ENCODE measurements around the gene LILRA2.

The LILRA2 gene

GRCh38 chr19:54573330-54573872, at the start of gene LILRA2:
LILRA2 (plus strand) TSS chr19:54573790; CDS start chr19:54573879, 89 bp downstream.
- Histone ChIP-seq H3K27me3 (no peaks in the 10 kb centered on the region), H3K4me1 (ENCODE audit: control insufficient read depth in 1 of 2, insufficient read depth in 1 of 2, low read depth in 1 of 2, low read length in 1 of 2) (peaks cover 62 to 63% of the 10 kb centered on the region in 2 experiments), H3K27ac (peak within 1 kb of the TSS; percentile 99), H3K36me3 (peaks cover 43% of the 10 kb centered on the region), H3K9me3 (no peaks in the 10 kb centered on the region), H3K4me3 (ENCODE audit: low read depth in 1 of 2, low read length in 1 of 2) (peak within 1 kb of the TSS; percentile 78 to 89)
- TF ChIP-seq CTCF (IDR thresholded peaks at IDR 0.05), result no peak

- Histone ChIP-seq H3K27me3 (peaks cover 78% of the 10 kb centered on the region), H3K9me3 (no peaks in the 10 kb centered on the region), H3K4me3 (ENCODE audit: low read depth in 1 of 2, low read length in 1 of 2) (no peak overlapping the region), H3K36me3 (no peaks in the 10 kb centered on the region), H3K27ac (no peak overlapping the region), H3K4me1 (ENCODE audit: control insufficient read depth in 1 of 2, insufficient read depth in 1 of 2, low read depth in 1 of 2, low read length in 1 of 2) (peaks cover 3 to 6% of the 10 kb centered on the region in 2 experiments)
- TF ChIP-seq CTCF (IDR thresholded peaks at IDR 0.05), result no peak
Observed at GRCh38 chr19:54525636-54526035, 48.0 kb upstream of the LILRA2 start.

- TF ChIP-seq CTCF (IDR thresholded peaks at IDR 0.05), result no peak
- Histone ChIP-seq H3K4me3 (ENCODE audit: low read depth in 1 of 2, low read length in 1 of 2) (no peak overlapping the region), H3K27me3 (peaks cover 78% of the 10 kb centered on the region), H3K9me3 (no peaks in the 10 kb centered on the region), H3K4me1 (ENCODE audit: control insufficient read depth in 1 of 2, insufficient read depth in 1 of 2, low read depth in 1 of 2, low read length in 1 of 2) (no peaks in the 10 kb centered on the region), H3K27ac (no peak overlapping the region), H3K36me3 (no peaks in the 10 kb centered on the region)
Observed at GRCh38 chr19:54526972-54527371, 46.6 kb upstream of the LILRA2 start.

- H3K36me3 ChIP-seq, result no peaks in the 10 kb centered on the region
- H3K9me3 ChIP-seq, result no peaks in the 10 kb centered on the region
- no peak overlapping the region for H3K27ac ChIP-seq
- no peaks in the 10 kb centered on the region for H3K4me1 ChIP-seq (ENCODE audit: control insufficient read depth in 1 of 2, insufficient read depth in 1 of 2, low read depth in 1 of 2, low read length in 1 of 2)
- peaks cover 83% of the 10 kb centered on the region for H3K27me3 ChIP-seq
- TF ChIP-seq CTCF (IDR thresholded peaks at IDR 0.05), result no peak
- no peak overlapping the region for H3K4me3 ChIP-seq (ENCODE audit: low read depth in 1 of 2, low read length in 1 of 2)
Observed at GRCh38 chr19:54530866-54531265, 42.7 kb upstream of the LILRA2 start.

DNA sequence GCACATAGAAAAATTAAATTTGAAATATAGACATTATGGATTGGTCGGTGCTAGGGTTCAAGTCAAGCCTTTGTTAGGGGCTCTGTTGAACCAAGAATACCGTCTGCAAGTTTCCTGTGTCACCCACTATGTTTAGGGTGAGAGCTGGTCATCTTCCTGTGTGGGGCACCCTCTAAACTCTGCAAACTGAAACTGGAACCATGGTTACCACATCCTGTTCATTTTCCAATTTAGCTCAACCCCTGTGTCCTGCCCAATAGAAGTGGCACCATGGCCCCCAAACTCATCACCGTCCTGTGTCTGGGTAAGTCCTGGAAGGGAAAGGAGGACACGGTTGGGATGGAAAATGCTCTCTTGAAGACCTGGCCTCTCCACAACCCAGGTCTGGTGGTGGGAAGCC, 41.1 kb upstream of the LILRA2 start:
- Histone ChIP-seq H3K9me3 (no peaks in the 10 kb centered on the region), H3K27ac (no peak overlapping the region), H3K36me3 (no peaks in the 10 kb centered on the region), H3K27me3 (peaks cover 93% of the 10 kb centered on the region), H3K4me3 (ENCODE audit: low read depth in 1 of 2, low read length in 1 of 2) (no peak overlapping the region), H3K4me1 (ENCODE audit: control insufficient read depth in 1 of 2, insufficient read depth in 1 of 2, low read depth in 1 of 2, low read length in 1 of 2) (no peaks in the 10 kb centered on the region)
- TF ChIP-seq CTCF (IDR thresholded peaks at IDR 0.05), result no peak
